ENCODE results near the gene SLC37A4. TPM values are rescaled to one million over a fixed set of nuclear protein-coding genes. Genes with fewer than 3 reads are reported as not detected.
"Not testable (repeated sequence)": the region's sequence is repeated elsewhere in the genome, so short reads cannot be mapped to it uniquely, and the experiment has no call there.

SLC37A4 gene
- total RNA-seq, 2 experiments from 2014 or later: 14.8 to 16.6 TPM

DNA sequence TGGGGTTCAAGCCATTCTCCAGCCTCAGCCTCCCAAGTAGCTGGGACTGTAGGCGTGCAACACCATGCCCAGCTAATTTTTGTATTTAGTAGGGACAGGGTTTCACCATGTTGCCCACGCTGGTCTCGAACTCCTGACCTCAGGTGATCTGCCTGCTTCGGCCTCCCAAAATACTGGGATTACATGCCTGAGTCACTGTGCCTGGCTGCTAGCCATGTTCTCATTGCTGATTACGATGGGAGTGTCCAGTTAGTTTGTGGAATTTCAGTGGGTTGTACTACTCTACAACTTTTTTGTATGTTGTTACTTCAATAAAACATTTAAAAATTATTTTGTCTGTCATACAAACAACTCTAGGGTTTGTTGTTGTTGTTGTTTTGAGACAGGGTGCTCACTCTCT is 32.1 kb upstream of the SLC37A4 start:
- H3K79me2 ChIP-seq (ENCODE audit: insufficient read depth, low read depth, low read length): peaks cover 14% of the 10 kb centered on the region
- CTCF ChIA-PET (ENCODE audit: unreplicated experiment): no interaction called here
- H3K4me3 ChIP-seq (ENCODE audit: low read depth, low read length, poor library complexity, severe bottlenecking): no peak overlapping the region
- H3K4me2 ChIP-seq (ENCODE audit: low read length): no peak overlapping the region
- POLR2A ChIA-PET: interaction anchor here (0.8 kb wide), 1 partner anchor 30 kb away, joined by 4 read pairs; no protein-coding TSS in a partner anchor
- no peak for TF ChIP-seq EZH2phosphoT487 (IDR thresholded peaks at IDR 0.05; ENCODE audit: borderline replicate concordance, low read depth, low read length)
- TF ChIP-seq, protein P1, sequence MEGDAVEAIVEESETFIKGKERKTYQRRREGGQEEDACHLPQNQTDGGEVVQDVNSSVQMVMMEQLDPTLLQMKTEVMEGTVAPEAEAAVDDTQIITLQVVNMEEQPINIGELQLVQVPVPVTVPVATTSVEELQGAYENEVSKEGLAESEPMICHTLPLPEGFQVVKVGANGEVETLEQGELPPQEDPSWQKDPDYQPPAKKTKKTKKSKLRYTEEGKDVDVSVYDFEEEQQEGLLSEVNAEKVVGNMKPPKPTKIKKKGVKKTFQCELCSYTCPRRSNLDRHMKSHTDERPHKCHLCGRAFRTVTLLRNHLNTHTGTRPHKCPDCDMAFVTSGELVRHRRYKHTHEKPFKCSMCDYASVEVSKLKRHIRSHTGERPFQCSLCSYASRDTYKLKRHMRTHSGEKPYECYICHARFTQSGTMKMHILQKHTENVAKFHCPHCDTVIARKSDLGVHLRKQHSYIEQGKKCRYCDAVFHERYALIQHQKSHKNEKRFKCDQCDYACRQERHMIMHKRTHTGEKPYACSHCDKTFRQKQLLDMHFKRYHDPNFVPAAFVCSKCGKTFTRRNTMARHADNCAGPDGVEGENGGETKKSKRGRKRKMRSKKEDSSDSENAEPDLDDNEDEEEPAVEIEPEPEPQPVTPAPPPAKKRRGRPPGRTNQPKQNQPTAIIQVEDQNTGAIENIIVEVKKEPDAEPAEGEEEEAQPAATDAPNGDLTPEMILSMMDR (conservative IDR thresholded peaks at IDR 0.05; ENCODE audit: low read length): no peak
- BruUV-seq (replicated peaks): no TSS peak
- no peaks in the 10 kb centered on the region for H3K9me3 ChIP-seq (ENCODE audit: low read length)
- H4K20me1 ChIP-seq (ENCODE audit: insufficient read depth, low read length): no peaks in the 10 kb centered on the region
- H3K27ac ChIP-seq (ENCODE audit: low read depth, low read length, poor library complexity, severe bottlenecking): no peak overlapping the region
- no peaks in the 10 kb centered on the region for H3K36me3 ChIP-seq (ENCODE audit: insufficient read depth, low read length)
- no peaks in the 10 kb centered on the region for H3K9me2 ChIP-seq (ENCODE audit: insufficient read depth, low read length)
- DNase-seq (ENCODE audit: low spot score): no peak
- intact Hi-C loops (cut with micrococcal nuclease; ENCODE audit: unreplicated experiment): no loop called here
- H3K4me1 ChIP-seq (ENCODE audit: insufficient read depth, low read length, poor library complexity, severe bottlenecking): peaks cover 23% of the 10 kb centered on the region
- no peak overlapping the region for H2AFZ ChIP-seq (ENCODE audit: low read length)

DNA sequence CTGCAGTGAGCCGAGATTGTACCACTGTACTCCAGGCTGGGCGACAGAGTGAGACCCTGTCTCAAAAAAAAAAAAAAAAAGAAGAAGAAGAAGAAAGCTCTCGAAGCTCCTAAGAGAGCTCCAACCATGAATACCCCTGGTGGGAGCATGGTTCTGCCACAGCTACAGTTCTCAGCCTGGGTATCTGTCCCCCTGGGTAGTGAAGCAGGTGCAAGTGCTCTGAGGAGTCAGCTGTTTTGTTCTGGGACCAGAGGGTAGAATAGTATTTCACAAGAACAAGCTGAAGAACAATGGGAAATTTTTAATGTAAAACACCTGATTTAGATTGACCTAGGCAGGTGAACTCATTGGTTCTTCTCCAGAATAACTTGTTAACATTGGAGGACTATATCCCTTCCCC is 30.6 kb upstream of the SLC37A4 start:
- no peak overlapping the region for H3K27ac ChIP-seq (ENCODE audit: low read depth, low read length, poor library complexity, severe bottlenecking)
- POLR2A ChIA-PET: interaction anchor here (0.5 to 0.6 kb wide), 3 partner anchors 11 to 54 kb away, joined by 3 to 4 read pairs (median 4); partner anchors contain the start of gene HMBS
- no TSS peak for BruUV-seq (replicated peaks)
- no peak for TF ChIP-seq EZH2phosphoT487 (IDR thresholded peaks at IDR 0.05; ENCODE audit: borderline replicate concordance, low read depth, low read length)
- TF ChIP-seq, protein P1 (conservative IDR thresholded peaks at IDR 0.05; ENCODE audit: low read length): no peak
- peaks cover 16% of the 10 kb centered on the region for H3K4me1 ChIP-seq (ENCODE audit: insufficient read depth, low read length, poor library complexity, severe bottlenecking)
- no peaks in the 10 kb centered on the region for H3K36me3 ChIP-seq (ENCODE audit: insufficient read depth, low read length)
- H3K4me2 ChIP-seq (ENCODE audit: low read length): no peak overlapping the region
- no peaks in the 10 kb centered on the region for H3K9me2 ChIP-seq (ENCODE audit: insufficient read depth, low read length)
- CTCF ChIA-PET (ENCODE audit: unreplicated experiment): no interaction called here
- intact Hi-C loops (cut with micrococcal nuclease; ENCODE audit: unreplicated experiment): no loop called here
- H2AFZ ChIP-seq (ENCODE audit: low read length): no peak overlapping the region
- H3K4me3 ChIP-seq (ENCODE audit: low read depth, low read length, poor library complexity, severe bottlenecking): no peak overlapping the region
- peaks cover 11% of the 10 kb centered on the region; the same call in 1 of the 2 replicates for H3K79me2 ChIP-seq (ENCODE audit: insufficient read depth, low read depth, low read length)
- no peaks in the 10 kb centered on the region for H4K20me1 ChIP-seq (ENCODE audit: insufficient read depth, low read length)
- DNase-seq (ENCODE audit: low spot score): no peak
- H3K9me3 ChIP-seq (ENCODE audit: low read length): no peaks in the 10 kb centered on the region

DNA sequence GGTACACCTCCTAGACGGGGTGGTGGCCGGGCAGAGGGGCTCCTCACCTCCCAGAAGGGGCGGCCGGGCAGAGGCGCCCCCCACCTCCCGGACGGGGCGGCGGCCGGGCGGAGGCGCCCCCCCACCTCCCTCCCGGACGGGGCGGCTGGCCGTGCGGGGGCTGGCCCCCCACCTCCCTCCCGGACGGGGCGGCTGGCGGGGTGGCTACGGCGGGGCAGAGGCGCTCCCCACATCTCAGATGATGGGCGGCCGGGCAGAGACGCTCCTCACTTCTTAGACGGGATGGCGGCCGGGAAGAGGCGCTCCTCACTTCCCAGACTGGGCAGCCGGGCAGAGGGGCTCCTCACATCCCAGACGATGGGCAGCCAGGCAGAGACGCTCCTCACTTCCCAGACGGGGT is 28.5 kb upstream of the SLC37A4 start:
- H2AFZ ChIP-seq (ENCODE audit: low read length); H3K4me2 ChIP-seq (ENCODE audit: low read length); H3K9me3 ChIP-seq (ENCODE audit: low read length); H4K20me1 ChIP-seq (ENCODE audit: insufficient read depth, low read length); DNase-seq (ENCODE audit: low spot score); H3K4me3 ChIP-seq (ENCODE audit: low read depth, low read length, poor library complexity, severe bottlenecking); POLR2A ChIA-PET; H3K9me2 ChIP-seq (ENCODE audit: insufficient read depth, low read length); CTCF ChIA-PET (ENCODE audit: unreplicated experiment); H3K27ac ChIP-seq (ENCODE audit: low read depth, low read length, poor library complexity, severe bottlenecking); BruUV-seq (replicated peaks); intact Hi-C loops (cut with micrococcal nuclease; ENCODE audit: unreplicated experiment): not testable (repeated sequence)
- Histone ChIP-seq H3K4me1 (ENCODE audit: insufficient read depth, low read length, poor library complexity, severe bottlenecking) (peaks cover 13% of the 10 kb centered on the region), H3K36me3 (ENCODE audit: insufficient read depth, low read length) (peaks cover 17% of the 10 kb centered on the region), H3K79me2 (ENCODE audit: insufficient read depth, low read depth, low read length) (peaks cover 22% of the 10 kb centered on the region)
